Heart right ventricle (tissue), 16 donors: ENCODE data around the gene SORL1-AS1.
A peak's percentile ranks its signal among the peaks of the same experiment; 100 is the strongest.

Experiments used
- ATAC-seq, 8 donors: fragments of 200-7000 bp; cut with Tn5 transposase; one replicate each; pipeline ENCODE4 v1.9.1; 2020; ENCODE audit warnings: mild to moderate bottlenecking in 8 of 8, moderate library complexity in 8 of 8, moderate number of reproducible peaks in 1 of 8
- DNase-seq, 2 donors: peaks; one replicate each; pipeline ENCODE4 v3.0.0-alpha.2; 2020
- H3K27ac ChIP-seq, 10 donors: fragments of 200-600 bp; sonication (generic) in 2 of 10; one replicate each; pipeline versions ENCODE4 v1.5.0 to v1.8.0; 2020 to 2022; ENCODE audit warnings: mild to moderate bottlenecking in 3 of 10
- H3K27me3 ChIP-seq, 7 donors: fragments of 200-600 bp; one replicate each; pipeline ENCODE4 v1.8.0; 2021 to 2022; ENCODE audit warnings: mild to moderate bottlenecking in 2 of 7
- H3K36me3 ChIP-seq, 9 donors: fragments of 200-600 bp; sonication (generic) in 1 of 9; one replicate each; pipeline versions ENCODE4 v1.5.0 to v1.8.0; 2020 to 2022; ENCODE audit warnings: mild to moderate bottlenecking in 2 of 9
- H3K4me1 ChIP-seq, 9 donors: fragments of 200-600 bp; sonication (generic) in 1 of 9; one replicate each; pipeline versions ENCODE4 v1.5.0 to v1.8.0; 2020 to 2022; ENCODE audit warnings: mild to moderate bottlenecking in 4 of 9
- H3K4me3 ChIP-seq, 10 donors: fragments of 200-600 bp; sonication (generic) in 2 of 10; one replicate each; pipeline versions ENCODE4 v1.5.0 to v1.8.0; 2020 to 2022; ENCODE audit warnings: mild to moderate bottlenecking in 7 of 10, moderate library complexity in 2 of 10
- H3K9me3 ChIP-seq, 11 donors: fragments of 200-600 bp in 10 of 11; sonication (generic) in 2 of 11; one replicate each; pipeline versions ENCODE4 v1.5.0 to v1.8.0; 2013 to 2022; ENCODE audit warnings: mild to moderate bottlenecking in 2 of 11, control low read depth in 1 of 11, moderate library complexity in 1 of 11
- WGBS, 2 donors: extraction: QIAGEN DNeasy Blood & Tissue Kit; methylation state at CpG; one replicate each; pipeline ENCODE4 v1.1.7; 2013; ENCODE audit warnings: inconsistent platforms in 1 of 2; 5-methylcytosine and 5-hydroxymethylcytosine counted together
- intact Hi-C, 10 donors: fragments of 100-400 bp; cut with DNase I; formaldehyde crosslinking; loops; one replicate each; pipeline versions ENCODE4 v1.11.1 to v1.14.2; 2022
- TF ChIP-seq, protein P1 (sequence below), 9 donors: fragments of 200-600 bp; sonication (generic) in 2 of 9; IDR thresholded peaks; one replicate each; pipeline versions ENCODE4 v1.5.0 to v1.8.0; 2021 to 2022; ENCODE audit warnings: antibody characterized with exemption in 9 of 9, mild to moderate bottlenecking in 5 of 9, moderate library complexity in 1 of 9
- donor health status: Arrhythmogenic right ventricular cardiomyopathy.
- donor health status: ischemic (EF 13 %, LVEDD 7.1; RV severe dilation, severe dysfunction).
- donor health status: healthy with polysubstance abuse.
- donor health status: DM: no; HTN: yes; CAD: no.
- donor health status: DM: no; HTN: no; CAD: no.
- donor health status: ischemic (EF 25% LVEDD 6.9; RV normal size, moderate dysfunction).
- donor health status: ischemic (EF 25% LVEDD 5.7; RV mildly dilated, moderate dysfunction).
- donor health status: healthy.
- donor health status: DM: yes; HTN: yes; CAD: no.
- donor health status: Ischemic cardiomyopathy.
- donor health status: ischemic (EF 35%, LVEDD 5.7; RV mildly dilated, moderate dysfunction).
- donor health status: nonischemic (EF 11% LVEDD 7.7; RV severe dilation, severe dysfunction).
- donor health status: DM: yes; HTN: yes; CAD: no.
- donor health status: PGD.
- donor health status: ischemic (EF 29% LVEDD 5.4; RV normal size, mild dysfunction).
- donor health status: nonischemic (EF 23%, LVEDD 6.1; RV moderate dilation, normal function).

Gene SORL1-AS1

DNA sequence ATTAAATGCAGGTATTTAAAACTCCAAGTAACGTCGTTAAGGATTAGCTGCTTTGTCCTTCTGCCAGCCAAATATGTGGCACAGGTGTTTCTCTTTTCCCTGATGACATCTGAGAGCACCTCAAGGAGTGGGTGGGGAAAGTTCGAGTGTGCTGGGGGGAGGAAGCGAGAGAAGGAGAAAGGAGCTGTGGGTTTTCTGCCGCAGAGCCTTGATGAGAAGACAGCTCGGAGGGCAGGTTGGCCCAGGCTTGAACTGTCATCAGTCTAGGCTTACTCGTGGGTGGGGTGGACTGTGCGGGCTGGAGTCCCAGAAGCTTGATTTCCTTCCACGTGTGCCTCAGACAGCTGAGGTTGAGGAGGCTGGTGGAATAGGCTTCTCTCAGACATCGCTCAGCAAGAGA lies 15.2 kb upstream of the SORL1-AS1 start:
- H3K4me1 ChIP-seq = peaks cover 3 to 70% (median 29%) of the 10 kb centered on the region in 9 donors
- intact Hi-C loops = loop anchor here in 1 of 10 donors (10.0 kb wide), 1 partner anchor 143 kb away; no protein-coding TSS in a partner anchor
- DNase-seq = no peak
- no peak overlapping the region for H3K4me3 ChIP-seq
- no peak for ATAC-seq
- peak overlapping the region in 1 of 10 donors; percentile 2 for H3K27ac ChIP-seq
- peaks cover 0 to 9% (median 0%) of the 10 kb centered on the region in 9 donors for H3K36me3 ChIP-seq
- 54 to 64% methylated on average over 10 of the region's 10 CpGs for WGBS, 2 donors
- TF ChIP-seq, protein P1, sequence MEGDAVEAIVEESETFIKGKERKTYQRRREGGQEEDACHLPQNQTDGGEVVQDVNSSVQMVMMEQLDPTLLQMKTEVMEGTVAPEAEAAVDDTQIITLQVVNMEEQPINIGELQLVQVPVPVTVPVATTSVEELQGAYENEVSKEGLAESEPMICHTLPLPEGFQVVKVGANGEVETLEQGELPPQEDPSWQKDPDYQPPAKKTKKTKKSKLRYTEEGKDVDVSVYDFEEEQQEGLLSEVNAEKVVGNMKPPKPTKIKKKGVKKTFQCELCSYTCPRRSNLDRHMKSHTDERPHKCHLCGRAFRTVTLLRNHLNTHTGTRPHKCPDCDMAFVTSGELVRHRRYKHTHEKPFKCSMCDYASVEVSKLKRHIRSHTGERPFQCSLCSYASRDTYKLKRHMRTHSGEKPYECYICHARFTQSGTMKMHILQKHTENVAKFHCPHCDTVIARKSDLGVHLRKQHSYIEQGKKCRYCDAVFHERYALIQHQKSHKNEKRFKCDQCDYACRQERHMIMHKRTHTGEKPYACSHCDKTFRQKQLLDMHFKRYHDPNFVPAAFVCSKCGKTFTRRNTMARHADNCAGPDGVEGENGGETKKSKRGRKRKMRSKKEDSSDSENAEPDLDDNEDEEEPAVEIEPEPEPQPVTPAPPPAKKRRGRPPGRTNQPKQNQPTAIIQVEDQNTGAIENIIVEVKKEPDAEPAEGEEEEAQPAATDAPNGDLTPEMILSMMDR (IDR thresholded peaks at IDR 0.05) = no peak
- no peaks in the 10 kb centered on the region for H3K9me3 ChIP-seq
- peaks cover 0 to 11% (median 0%) of the 10 kb centered on the region in 7 donors for H3K27me3 ChIP-seq

DNA sequence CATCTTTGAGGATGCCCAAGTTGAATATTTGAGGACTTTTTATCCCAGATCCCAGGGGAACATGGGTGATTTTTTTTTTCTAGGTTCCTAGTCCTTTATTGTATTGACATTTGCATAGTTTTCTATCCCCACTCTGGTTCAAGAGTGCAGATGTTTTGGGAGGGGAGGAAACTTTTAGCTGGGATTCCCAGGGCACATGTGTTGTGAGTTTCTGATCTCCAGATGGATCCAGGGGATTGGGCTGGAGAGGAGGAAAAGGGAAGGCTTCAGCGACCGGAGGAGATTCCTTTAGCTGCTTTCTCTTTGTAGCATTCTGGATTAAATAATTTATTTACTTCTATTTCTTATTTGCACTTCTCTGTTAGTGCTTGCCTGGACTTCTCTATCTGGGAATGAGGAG lies 14.7 kb upstream of the SORL1-AS1 start:
- H3K27me3 ChIP-seq = peaks cover 0 to 11% (median 0%) of the 10 kb centered on the region in 7 donors
- TF ChIP-seq, protein P1 (IDR thresholded peaks at IDR 0.05) = no peak
- intact Hi-C loops = loop anchor here in 1 of 10 donors (10.0 kb wide), 1 partner anchor 143 kb away; no protein-coding TSS in a partner anchor
- ATAC-seq = no peak
- H3K4me1 ChIP-seq = peaks cover 3 to 65% (median 26%) of the 10 kb centered on the region in 9 donors
- H3K36me3 ChIP-seq = peaks cover 0 to 9% (median 0%) of the 10 kb centered on the region in 9 donors
- DNase-seq = no peak
- no peaks in the 10 kb centered on the region for H3K9me3 ChIP-seq
- H3K4me3 ChIP-seq = no peak overlapping the region
- 60 to 70% methylated on average over 2 of the region's 2 CpGs for WGBS, 2 donors
- H3K27ac ChIP-seq = peak overlapping the region in 1 of 10 donors; percentile 2

DNA sequence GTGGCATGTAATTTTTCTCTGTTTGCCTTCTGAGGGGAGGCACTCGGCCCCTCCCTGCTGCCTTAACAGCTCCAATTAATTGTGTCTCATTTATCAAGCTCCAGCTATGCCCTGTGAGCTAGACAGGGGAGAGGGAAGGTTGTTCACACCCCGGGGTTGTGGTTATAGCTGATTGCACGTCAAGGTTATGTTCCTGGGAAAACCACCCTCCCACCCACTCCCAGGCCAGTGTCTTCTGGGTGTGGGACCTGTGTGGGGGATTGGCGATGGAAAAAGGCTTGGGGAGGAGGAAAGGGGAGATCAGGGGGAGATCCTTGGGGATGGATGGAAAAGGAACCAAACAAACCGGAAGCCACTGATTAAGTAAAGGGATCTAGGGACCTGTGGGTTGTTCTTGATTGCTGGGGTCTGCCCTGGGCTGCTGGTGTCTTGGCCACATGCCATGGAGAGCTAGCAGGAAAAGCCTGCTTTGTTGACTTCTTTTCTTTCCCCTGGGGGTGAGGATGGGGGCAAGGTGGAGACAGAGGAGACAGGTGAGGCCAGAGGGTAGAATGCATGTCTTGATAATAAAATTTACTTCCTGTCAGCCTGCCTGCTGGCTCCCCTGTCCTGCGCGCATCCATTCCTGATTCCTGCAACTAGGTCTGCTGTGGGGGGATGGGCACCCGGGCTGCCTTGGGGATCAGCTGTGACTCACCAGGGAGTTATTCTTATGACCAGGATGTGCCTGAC lies 13.5 kb upstream of the SORL1-AS1 start:
- H3K27ac ChIP-seq = peak overlapping the region in 4 of 10 donors; percentile 19 to 58 (median 50)
- H3K4me3 ChIP-seq = no peak overlapping the region
- DNase-seq = peak; percentile 79 to 85
- TF ChIP-seq, protein P1 (IDR thresholded peaks at IDR 0.05) = no peak
- peaks cover 3 to 63% (median 26%) of the 10 kb centered on the region in 9 donors for H3K4me1 ChIP-seq
- intact Hi-C loops = loop anchor here in 1 of 10 donors (10.0 kb wide), 1 partner anchor 141 kb away; no protein-coding TSS in a partner anchor
- ATAC-seq = peak; percentile 81 to 93 (median 91)
- 29 to 42% methylated on average over 8 of the region's 8 CpGs for WGBS, 2 donors
- H3K9me3 ChIP-seq = no peaks in the 10 kb centered on the region
- peaks cover 0 to 5% (median 0%) of the 10 kb centered on the region in 9 donors for H3K36me3 ChIP-seq
- H3K27me3 ChIP-seq = peaks cover 0 to 11% (median 0%) of the 10 kb centered on the region in 7 donors

DNA sequence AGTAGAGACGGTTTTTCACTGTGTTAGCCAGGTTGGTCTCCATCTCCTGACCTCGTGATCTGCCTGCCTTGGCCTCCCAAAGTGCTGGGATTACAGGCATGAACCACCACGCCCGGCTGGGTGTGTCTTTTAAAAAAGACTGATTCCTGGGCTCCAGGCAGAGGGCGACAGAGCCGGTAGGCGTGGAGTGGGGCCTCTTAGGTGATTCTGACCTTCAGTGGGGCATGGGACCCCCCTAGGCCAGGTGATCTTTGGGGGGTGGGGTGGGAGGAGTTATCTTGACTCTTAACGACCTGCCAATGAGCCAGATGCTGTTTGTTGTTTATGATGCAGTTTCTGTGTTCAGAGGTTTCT lies 12.9 kb upstream of the SORL1-AS1 start:
- ATAC-seq (no peak), DNase-seq (no peak)
- peaks cover 0 to 2% (median 0%) of the 10 kb centered on the region in 9 donors for H3K36me3 ChIP-seq
- H3K4me1 ChIP-seq = peaks cover 3 to 63% (median 26%) of the 10 kb centered on the region in 9 donors
- intact Hi-C loops = loop anchor here in 1 of 10 donors (10.0 kb wide), 1 partner anchor 141 kb away; no protein-coding TSS in a partner anchor
- H3K27ac ChIP-seq = peak overlapping the region in 3 of 10 donors; percentile 42 to 58 (median 50)
- no peak overlapping the region for H3K4me3 ChIP-seq
- peaks cover 0 to 11% (median 0%) of the 10 kb centered on the region in 7 donors for H3K27me3 ChIP-seq
- no peaks in the 10 kb centered on the region for H3K9me3 ChIP-seq
- TF ChIP-seq, protein P1 (IDR thresholded peaks at IDR 0.05) = no peak
- WGBS, 2 donors = 62 to 77% methylated on average over 8 of the region's 8 CpGs
